Prostate gland (tissue), 2 donors: Measurements from ENCODE around the gene ZNF394.

ENCODE experiments used
- POLR2A ChIP-seq: fragments of 450-650 bp; IDR thresholded peaks from one replicate; pipeline ENCODE4 v1.6.1; 2016; ENCODE audit warnings: antibody characterized with exemption, mild to moderate bottlenecking
- POLR2AphosphoS5 ChIP-seq: sonication (generic); formaldehyde crosslinking; IDR thresholded peaks from one replicate; pipeline ENCODE4 v1.6.1; 2017; ENCODE audit warnings: antibody characterized with exemption
- TF ChIP-seq, protein P1 (sequence below), 4 experiments: fragments of 200-600 bp in 2 of 4; fragments of 450-650 bp in 2 of 4; sonication (generic) in 2 of 4; IDR thresholded peaks; 1 replicate in 3 of 4; 2 replicates in 1 of 4; pipeline ENCODE4 v1.5.1; 2016 to 2019; ENCODE audit warnings: antibody characterized with exemption in 4 of 4, mild to moderate bottlenecking in 2 of 4, moderate library complexity in 2 of 4

DNA sequence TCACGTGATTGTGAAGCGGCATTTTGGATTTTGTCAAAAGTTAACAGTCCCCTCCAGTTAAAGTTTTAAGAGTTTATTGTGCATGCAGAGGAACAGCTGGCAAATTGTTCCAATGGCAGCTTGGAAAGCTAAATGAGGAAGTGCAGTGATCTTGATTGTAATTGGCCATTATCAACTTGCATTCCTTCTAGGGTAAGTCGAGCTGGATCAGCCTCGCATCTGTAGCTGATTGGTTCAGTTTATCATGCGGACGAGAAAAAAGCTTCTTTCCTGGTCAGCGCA lies 26.8 kb downstream of the ZNF394 start:
- TF ChIP-seq, protein P1, sequence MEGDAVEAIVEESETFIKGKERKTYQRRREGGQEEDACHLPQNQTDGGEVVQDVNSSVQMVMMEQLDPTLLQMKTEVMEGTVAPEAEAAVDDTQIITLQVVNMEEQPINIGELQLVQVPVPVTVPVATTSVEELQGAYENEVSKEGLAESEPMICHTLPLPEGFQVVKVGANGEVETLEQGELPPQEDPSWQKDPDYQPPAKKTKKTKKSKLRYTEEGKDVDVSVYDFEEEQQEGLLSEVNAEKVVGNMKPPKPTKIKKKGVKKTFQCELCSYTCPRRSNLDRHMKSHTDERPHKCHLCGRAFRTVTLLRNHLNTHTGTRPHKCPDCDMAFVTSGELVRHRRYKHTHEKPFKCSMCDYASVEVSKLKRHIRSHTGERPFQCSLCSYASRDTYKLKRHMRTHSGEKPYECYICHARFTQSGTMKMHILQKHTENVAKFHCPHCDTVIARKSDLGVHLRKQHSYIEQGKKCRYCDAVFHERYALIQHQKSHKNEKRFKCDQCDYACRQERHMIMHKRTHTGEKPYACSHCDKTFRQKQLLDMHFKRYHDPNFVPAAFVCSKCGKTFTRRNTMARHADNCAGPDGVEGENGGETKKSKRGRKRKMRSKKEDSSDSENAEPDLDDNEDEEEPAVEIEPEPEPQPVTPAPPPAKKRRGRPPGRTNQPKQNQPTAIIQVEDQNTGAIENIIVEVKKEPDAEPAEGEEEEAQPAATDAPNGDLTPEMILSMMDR (IDR thresholded peaks at IDR 0.05) = no peak
- no peak for TF ChIP-seq POLR2A
- TF ChIP-seq POLR2AphosphoS5 = no peak
